ENCODE data around the gene SRCAP. TPM values are rescaled to one million over a fixed set of nuclear protein-coding genes. Genes with fewer than 3 reads are reported as not detected.

Gene SRCAP
- total RNA-seq, 1 donor from 2014 or later = 24.5 TPM

- Histone ChIP-seq H3K36me3 (peaks cover 93 to 98% of the 10 kb centered on the region in 2 donors), H3K9me3 (no peaks in the 10 kb centered on the region), H3K27me3 (no peaks in the 10 kb centered on the region), H3K4me3 (no peak overlapping the region), H3K4me1 (no peaks in the 10 kb centered on the region), H3K27ac (no peak overlapping the region)
- DNase-seq (ENCODE audit: low spot score in 2 of 2) = no peak
- intact Hi-C loops (cut with DNase I) = no loop called here
- TF ChIP-seq CTCF (IDR thresholded peaks at IDR 0.05) = no peak
These were observed 21.1 kb downstream of the SRCAP start for GRCh38 chr16:30720086-30720485.

- Histone ChIP-seq H3K4me3 (no peak overlapping the region), H3K9me3 (no peaks in the 10 kb centered on the region), H3K27me3 (no peaks in the 10 kb centered on the region), H3K36me3 (peaks cover 92 to 96% of the 10 kb centered on the region in 2 donors), H3K4me1 (no peaks in the 10 kb centered on the region), H3K27ac (no peak overlapping the region)
- no peak for DNase-seq (ENCODE audit: low spot score in 2 of 2)
- TF ChIP-seq CTCF (IDR thresholded peaks at IDR 0.05) = no peak
- intact Hi-C loops (cut with DNase I) = no loop called here
These were observed 21.7 kb downstream of the SRCAP start for GRCh38 chr16:30720694-30721093.

- Histone ChIP-seq H3K27ac (no peak overlapping the region), H3K36me3 (peaks cover 91 to 92% of the 10 kb centered on the region in 2 donors), H3K4me3 (no peak overlapping the region), H3K4me1 (no peaks in the 10 kb centered on the region), H3K27me3 (no peaks in the 10 kb centered on the region), H3K9me3 (no peaks in the 10 kb centered on the region)
- no peak for DNase-seq (ENCODE audit: low spot score in 2 of 2)
- intact Hi-C loops (cut with DNase I) = no loop called here
- TF ChIP-seq CTCF (IDR thresholded peaks at IDR 0.05) = no peak
These were observed 22.2 kb downstream of the SRCAP start for GRCh38 chr16:30721167-30721566.

- H3K27ac ChIP-seq = no peak overlapping the region
- no peak for DNase-seq (ENCODE audit: low spot score in 2 of 2)
- no peaks in the 10 kb centered on the region for H3K27me3 ChIP-seq
- no peak overlapping the region for H3K4me3 ChIP-seq
- no peak for TF ChIP-seq CTCF (IDR thresholded peaks at IDR 0.05)
- no peaks in the 10 kb centered on the region for H3K4me1 ChIP-seq
- no peaks in the 10 kb centered on the region for H3K9me3 ChIP-seq
- H3K36me3 ChIP-seq = peaks cover 87 to 92% of the 10 kb centered on the region in 2 donors
- intact Hi-C loops (cut with DNase I) = no loop called here
These were observed 22.6 kb downstream of the SRCAP start for GRCh38 chr16:30721606-30722005.

GRCh38 chr16:30722443-30722842 lies 23.5 kb downstream of the SRCAP start:
- Histone ChIP-seq H3K27me3 (no peaks in the 10 kb centered on the region), H3K4me3 (no peak overlapping the region), H3K27ac (no peak overlapping the region), H3K9me3 (no peaks in the 10 kb centered on the region), H3K36me3 (peaks cover 79 to 88% of the 10 kb centered on the region in 2 donors), H3K4me1 (no peaks in the 10 kb centered on the region)
- no peak for TF ChIP-seq CTCF (IDR thresholded peaks at IDR 0.05)
- intact Hi-C loops (cut with DNase I) = no loop called here
- no peak for DNase-seq (ENCODE audit: low spot score in 2 of 2)

- peaks cover 74 to 86% of the 10 kb centered on the region in 2 donors for H3K36me3 ChIP-seq
- no peaks in the 10 kb centered on the region for H3K4me1 ChIP-seq
- H3K27ac ChIP-seq = no peak overlapping the region
- DNase-seq (ENCODE audit: low spot score in 2 of 2) = no peak
- H3K9me3 ChIP-seq = no peaks in the 10 kb centered on the region
- no peaks in the 10 kb centered on the region for H3K27me3 ChIP-seq
- no peak for TF ChIP-seq CTCF (IDR thresholded peaks at IDR 0.05)
- intact Hi-C loops (cut with DNase I) = no loop called here
- H3K4me3 ChIP-seq = no peak overlapping the region
These were observed 23.9 kb downstream of the SRCAP start for GRCh38 chr16:30722916-30723315.
